OCI-LY1 (cell line): ENCODE results near the gene FANCG.

Experiments used
- CTCF ChIP-seq: fragments of 200-600 bp; sonication (generic), shearing (Covaris generic); IDR thresholded peaks from 2 replicates; pipeline ENCODE4 v1.5.1; 2017; ENCODE audit warnings: mild to moderate bottlenecking, antibody characterized with exemption, low read length, moderate library complexity, mixed read lengths
- EZH2 ChIP-seq: fragments of 200-600 bp; sonication (generic), shearing (Covaris generic); IDR thresholded peaks from 2 replicates; pipeline ENCODE4 v1.8.0; 2017; ENCODE audit warnings: borderline replicate concordance, mixed run types, mild to moderate bottlenecking, antibody characterized with exemption, low read length, moderate library complexity, mixed read lengths

DNA sequence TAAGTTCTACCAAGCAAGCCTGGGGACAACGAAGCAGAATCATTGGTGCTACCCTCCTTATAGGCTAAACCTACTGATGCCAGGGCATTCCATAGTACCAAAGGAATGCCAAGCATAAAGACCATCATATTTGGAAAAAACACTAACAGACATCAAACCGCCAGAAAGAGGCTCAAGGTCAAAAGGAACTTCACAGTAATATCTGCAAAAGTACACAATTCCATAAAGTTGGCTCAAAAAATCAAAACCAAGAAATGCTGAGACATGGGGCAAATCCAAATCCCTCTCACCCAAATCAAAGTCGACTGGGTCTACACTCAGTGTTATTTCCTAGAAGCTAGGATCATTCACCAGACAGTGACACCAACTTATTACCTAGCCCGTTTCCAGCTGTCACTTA is 10.7 kb downstream of the FANCG start:
- TF ChIP-seq CTCF (no peak), EZH2 (no peak)
